Esophagus squamous epithelium (tissue), 5 donors: ENCODE measurements around the gene KANSL1. TPM values are rescaled to one million over a fixed set of nuclear protein-coding genes. Genes with fewer than 3 reads are reported as not detected.
"Not testable (repeated sequence)": the region's sequence is repeated elsewhere in the genome, so short reads cannot be mapped to it uniquely, and the experiment has no call there.

ENCODE experiments used
- DNase-seq: peaks from one replicate; lab custom pipeline; 2025; lab: John Stamatoyannopoulos, UW
- H3K27ac ChIP-seq, 4 donors: fragments of 200-600 bp; sonication (generic); one replicate each; pipeline ENCODE4 v1.5.1; 2016 to 2019; ENCODE audit warnings: mild to moderate bottlenecking in 1 of 4
- H3K27me3 ChIP-seq, 4 donors: fragments of 200-600 bp; sonication (generic); 1 replicate in 3 of 4; 2 replicates in 1 of 4; pipeline versions ENCODE4 v1.5.1 to v1.6.0; 2017 to 2021; ENCODE audit warnings: antibody characterized with exemption in 1 of 4
- H3K36me3 ChIP-seq, 3 donors: fragments of 200-600 bp; sonication (generic); one replicate each; pipeline ENCODE4 v1.5.1; 2016 to 2019
- H3K4me1 ChIP-seq, 3 donors: fragments of 200-600 bp; sonication (generic); one replicate each; pipeline ENCODE4 v1.5.1; 2017 to 2019
- H3K4me3 ChIP-seq, 4 donors: fragments of 200-600 bp; sonication (generic); 1 replicate in 3 of 4; 2 replicates in 1 of 4; pipeline ENCODE4 v1.5.1; 2016 to 2019; ENCODE audit warnings: mild to moderate bottlenecking in 2 of 4, moderate library complexity in 1 of 4
- H3K9me3 ChIP-seq, 3 donors: fragments of 200-600 bp; sonication (generic); one replicate each; pipeline ENCODE4 v1.5.1; 2016 to 2019
- POLR2A ChIP-seq, 4 donors: fragments of 450-650 bp; IDR thresholded peaks; one replicate each; pipeline ENCODE4 v1.6.1; 2017; ENCODE audit warnings: antibody characterized with exemption in 4 of 4, mild to moderate bottlenecking in 4 of 4, moderate library complexity in 3 of 4
- WGBS, 2 donors: methylation state at CpG; one replicate each; pipeline ENCODE4 v1.1.5; 2018; 5-methylcytosine and 5-hydroxymethylcytosine counted together
- intact Hi-C: fragments of 100-400 bp; cut with DNase I; formaldehyde crosslinking; loops from one replicate; pipeline ENCODE4 v1.15.0; 2022
- total RNA-seq, 4 donors: library from RNA; depleted of rRNA; stranded (reverse); fragments of >200 nt; gene quantifications; one replicate each; pipeline ENCODE4 v1.1.0, GENCODE V29; 2016
- TF ChIP-seq, protein P1 (sequence below), 6 experiments: fragments of 450-650 bp in 4 of 6; fragments of 200-600 bp in 2 of 6; sonication (generic) in 2 of 6; IDR thresholded peaks; one replicate each; pipeline ENCODE4 v1.5.1; 2016 to 2019; ENCODE audit warnings: antibody characterized with exemption in 6 of 6, mild to moderate bottlenecking in 4 of 6, moderate library complexity in 4 of 6
- donor health status: DM: yes; HTN: yes; CAD: no.

KANSL1 gene
- total RNA-seq, 4 donors from 2014 or later = 31.0 to 79.0 (median 51.8) TPM

DNA sequence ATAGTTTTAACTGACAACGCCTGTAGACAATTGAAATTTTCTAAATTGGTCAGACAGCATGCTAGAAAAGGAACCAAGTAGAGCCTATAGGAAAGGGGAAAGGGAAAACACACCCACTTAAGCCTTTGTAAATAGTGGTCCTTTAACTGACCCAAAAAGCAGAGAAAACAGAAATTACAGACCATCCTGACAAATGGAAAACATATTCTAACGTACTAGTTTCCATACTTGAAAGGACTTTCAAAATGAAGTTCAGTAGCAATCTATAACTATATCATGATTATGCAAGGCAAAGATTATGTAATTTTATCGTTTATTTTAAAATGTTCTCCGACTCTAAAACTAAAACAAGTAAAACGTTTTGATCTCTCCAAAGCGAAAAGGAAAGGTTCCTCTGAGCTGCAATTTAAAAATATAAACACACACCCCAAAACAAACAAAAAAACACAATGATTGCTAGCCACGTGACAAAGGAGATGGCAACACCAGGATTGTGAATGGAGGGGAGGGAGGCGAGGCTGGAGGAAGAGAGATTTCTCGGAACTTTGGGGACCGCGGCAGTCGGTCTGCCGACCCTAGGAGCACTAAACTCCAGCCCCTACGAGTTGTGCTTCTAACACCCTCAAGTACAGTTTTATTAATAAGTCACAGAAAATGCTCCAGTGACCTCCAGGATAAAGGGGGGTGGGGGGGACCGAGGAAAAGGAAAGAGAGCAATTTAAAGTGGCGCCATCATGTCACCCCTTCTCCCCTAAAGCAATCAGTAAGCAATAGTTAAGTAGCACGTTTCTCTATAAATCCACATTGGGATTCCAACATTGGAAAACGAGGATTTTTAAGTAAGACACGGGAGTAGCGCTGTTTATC is 1.7 kb downstream of the KANSL1 start:
- Histone ChIP-seq H3K36me3 (peaks cover 0 to 3% (median 0%) of the 10 kb centered on the region in 3 donors), H3K9me3 (no peaks in the 10 kb centered on the region), H3K4me1 (peaks cover 11 to 67% (median 47%) of the 10 kb centered on the region in 3 donors), H3K27ac (peak overlapping the region; percentile 98 to 100 (median 100)), H3K4me3 (peak overlapping the region; percentile 78 to 100 (median 90)), H3K27me3 (no peaks in the 10 kb centered on the region)
- intact Hi-C loops = loop anchor here (5.0 to 10.0 kb wide), 2 partner anchors 83 to 149 kb away; no protein-coding TSS in a partner anchor
- no peak for DNase-seq
- WGBS, 2 donors = 0 to 1% methylated on average over 20 of the region's 20 CpGs
- TF ChIP-seq POLR2A (IDR thresholded peaks at IDR 0.05) = no peak
- TF ChIP-seq, protein P1, sequence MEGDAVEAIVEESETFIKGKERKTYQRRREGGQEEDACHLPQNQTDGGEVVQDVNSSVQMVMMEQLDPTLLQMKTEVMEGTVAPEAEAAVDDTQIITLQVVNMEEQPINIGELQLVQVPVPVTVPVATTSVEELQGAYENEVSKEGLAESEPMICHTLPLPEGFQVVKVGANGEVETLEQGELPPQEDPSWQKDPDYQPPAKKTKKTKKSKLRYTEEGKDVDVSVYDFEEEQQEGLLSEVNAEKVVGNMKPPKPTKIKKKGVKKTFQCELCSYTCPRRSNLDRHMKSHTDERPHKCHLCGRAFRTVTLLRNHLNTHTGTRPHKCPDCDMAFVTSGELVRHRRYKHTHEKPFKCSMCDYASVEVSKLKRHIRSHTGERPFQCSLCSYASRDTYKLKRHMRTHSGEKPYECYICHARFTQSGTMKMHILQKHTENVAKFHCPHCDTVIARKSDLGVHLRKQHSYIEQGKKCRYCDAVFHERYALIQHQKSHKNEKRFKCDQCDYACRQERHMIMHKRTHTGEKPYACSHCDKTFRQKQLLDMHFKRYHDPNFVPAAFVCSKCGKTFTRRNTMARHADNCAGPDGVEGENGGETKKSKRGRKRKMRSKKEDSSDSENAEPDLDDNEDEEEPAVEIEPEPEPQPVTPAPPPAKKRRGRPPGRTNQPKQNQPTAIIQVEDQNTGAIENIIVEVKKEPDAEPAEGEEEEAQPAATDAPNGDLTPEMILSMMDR (IDR thresholded peaks at IDR 0.05) = no peak

DNA sequence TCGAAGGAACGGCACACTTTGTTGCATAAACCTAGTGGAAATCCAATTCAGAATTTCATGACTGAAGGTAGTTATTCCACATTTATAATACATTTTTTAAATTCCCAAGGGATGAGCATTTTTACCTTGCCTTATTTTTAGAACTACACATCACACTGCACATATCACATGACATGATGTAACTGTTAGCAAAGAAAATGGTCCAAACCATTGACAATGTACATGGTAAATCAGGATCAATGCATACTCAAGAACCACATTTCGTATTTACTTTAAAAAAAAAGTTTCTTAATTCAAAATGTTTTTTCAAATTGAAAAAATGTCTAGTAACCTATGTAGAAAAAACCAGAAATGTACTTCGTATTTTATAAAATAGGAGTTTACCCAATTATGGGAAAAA is 2.5 kb downstream of the KANSL1 start:
- peak overlapping the region in 3 of 4 donors; percentile 7 to 100 (median 99) for H3K27ac ChIP-seq
- intact Hi-C loops = loop anchor here (5.0 to 10.0 kb wide), 2 partner anchors 84 to 148 kb away; no protein-coding TSS in a partner anchor
- peaks cover 11 to 75% (median 51%) of the 10 kb centered on the region in 3 donors for H3K4me1 ChIP-seq
- H3K27me3 ChIP-seq = no peaks in the 10 kb centered on the region
- TF ChIP-seq, protein P1 (IDR thresholded peaks at IDR 0.05) = no peak
- TF ChIP-seq POLR2A (IDR thresholded peaks at IDR 0.05) = no peak
- no peak for DNase-seq
- H3K36me3 ChIP-seq = no peaks in the 10 kb centered on the region
- WGBS, 2 donors = 18 to 34% methylated on average over 4 of the region's 4 CpGs
- no peaks in the 10 kb centered on the region for H3K9me3 ChIP-seq
- peak overlapping the region; percentile 78 to 100 (median 90) for H3K4me3 ChIP-seq

- intact Hi-C loops, H3K36me3 ChIP-seq, DNase-seq, H3K4me3 ChIP-seq, H3K27me3 ChIP-seq, H3K9me3 ChIP-seq: not testable (repeated sequence)
- WGBS, 2 donors = 68 to 77% methylated on average over 2 to 3 of the region's 3 CpGs
- TF ChIP-seq, protein P1 (IDR thresholded peaks at IDR 0.05) = peak in 3 of 6 experiments; percentile 9 to 62 (median 38)
- Histone ChIP-seq H3K27ac (peak overlapping the region in 2 of 4 donors; percentile 26 to 40), H3K4me1 (peaks cover 21 to 99% (median 61%) of the 10 kb centered on the region in 3 donors)
Observed at GRCh38 chr17:46186827-46187235, 6.4 kb downstream of the KANSL1 start.

GRCh38 chr17:46184696-46185095 is 8.5 kb downstream of the KANSL1 start:
- WGBS, 2 donors = 86 to 88% methylated on average over 6 to 7 of the region's 7 CpGs
- Histone ChIP-seq H3K9me3 (no peaks in the 10 kb centered on the region), H3K27ac (no peak overlapping the region), H3K4me3 (no peak overlapping the region), H3K27me3 (no peaks in the 10 kb centered on the region), H3K4me1 (peaks cover 14 to 100% (median 54%) of the 10 kb centered on the region in 3 donors), H3K36me3 (no peaks in the 10 kb centered on the region)
- intact Hi-C loops = no loop called here
- no peak for DNase-seq
- TF ChIP-seq, protein P1 (IDR thresholded peaks at IDR 0.05) = no peak
- no peak for TF ChIP-seq POLR2A (IDR thresholded peaks at IDR 0.05)

DNA sequence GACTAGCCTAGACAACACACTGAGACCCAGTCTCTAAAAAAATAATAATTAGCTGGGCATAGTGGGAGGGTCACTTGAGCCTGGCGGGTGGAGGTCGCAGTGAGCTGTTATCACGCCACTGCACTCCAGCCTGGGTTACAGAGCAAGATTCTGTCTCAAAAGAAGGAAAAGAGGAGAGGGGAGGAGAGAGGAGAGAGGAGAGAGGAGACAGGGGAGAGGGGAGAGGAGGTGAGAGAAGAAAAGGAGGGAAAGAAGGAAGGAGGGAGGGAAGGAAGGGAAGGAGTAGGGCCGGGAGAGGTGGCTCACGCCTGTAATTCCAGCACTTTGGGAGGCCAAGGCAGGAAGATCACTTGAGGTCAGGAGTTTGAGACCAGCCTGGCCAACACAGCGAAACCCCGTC is 9.8 kb downstream of the KANSL1 start:
- H3K9me3 ChIP-seq, H3K4me3 ChIP-seq, H3K27me3 ChIP-seq, intact Hi-C loops, H3K36me3 ChIP-seq, DNase-seq: not testable (repeated sequence)
- peak overlapping the region in 2 of 4 donors; percentile 6 to 27 for H3K27ac ChIP-seq
- 84 to 90% methylated on average over 7 of the region's 7 CpGs for WGBS, 2 donors
- H3K4me1 ChIP-seq = peaks cover 12 to 100% (median 56%) of the 10 kb centered on the region in 3 donors
